T-helper 2 cell (primary cell): Measurements from ENCODE around the gene GRID2.

Source experiments
- DNase-seq, 5 experiments: peaks; one replicate each; pipeline versions ENCODE4 v3.0.0 to v3.0.0-alpha.2; 2012 to 2022

Gene GRID2

GRCh38 chr4:92988301-92988700, 684.5 kb downstream of the GRID2 start:
- no peak for DNase-seq

DNA sequence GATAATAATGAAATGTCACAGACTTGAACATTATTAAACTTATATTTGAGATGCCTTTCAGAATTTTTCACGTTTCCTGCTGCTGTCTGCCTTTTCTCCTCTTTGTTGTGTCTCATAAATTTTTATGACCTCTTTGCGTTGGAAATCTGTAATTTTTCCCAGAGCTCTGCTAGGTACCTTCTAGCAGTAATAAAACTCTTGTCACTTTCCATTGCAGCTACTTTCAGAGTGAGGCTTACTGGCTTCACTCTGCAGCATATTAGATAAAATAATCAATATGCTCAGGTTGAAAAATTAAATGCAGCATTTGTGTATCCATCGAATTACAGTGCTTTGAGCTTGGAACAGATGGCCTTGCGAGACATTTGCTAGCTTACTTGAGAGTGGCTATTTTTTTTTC, 689.0 kb downstream of the GRID2 start:
- DNase-seq = no peak

- DNase-seq = no peak
These were observed 691.0 kb downstream of the GRID2 start for GRCh38 chr4:92994727-92995126.

GRCh38 chr4:92996533-92996932, 692.8 kb downstream of the GRID2 start:
- DNase-seq = no peak

- DNase-seq = no peak
These were observed 697.1 kb downstream of the GRID2 start for GRCh38 chr4:93000910-93001309.

- DNase-seq = no peak
These were observed 698.5 kb downstream of the GRID2 start for GRCh38 chr4:93002240-93002639.

DNA sequence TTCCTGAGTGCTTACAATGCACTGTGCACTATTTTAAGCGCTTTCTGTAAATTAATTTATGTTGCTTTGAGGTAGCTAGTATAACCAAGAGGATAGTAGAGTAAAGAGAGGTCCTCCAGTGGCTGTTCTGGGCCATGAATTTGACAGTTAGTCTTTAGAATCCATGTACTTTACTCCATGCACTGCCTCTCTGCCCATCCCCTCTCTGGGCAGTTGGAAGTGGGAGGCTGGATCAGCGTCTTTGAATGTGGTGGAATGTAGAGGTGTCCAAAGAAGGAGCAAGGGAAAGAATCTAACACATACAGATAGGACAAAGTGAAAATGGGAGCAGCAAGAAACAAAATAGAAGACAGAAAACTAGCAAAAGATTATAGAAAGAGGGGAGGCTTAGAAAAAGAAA, 712.6 kb downstream of the GRID2 start:
- no peak for DNase-seq

- DNase-seq = no peak
These were observed 714.5 kb downstream of the GRID2 start for GRCh38 chr4:93018243-93018642.

DNA sequence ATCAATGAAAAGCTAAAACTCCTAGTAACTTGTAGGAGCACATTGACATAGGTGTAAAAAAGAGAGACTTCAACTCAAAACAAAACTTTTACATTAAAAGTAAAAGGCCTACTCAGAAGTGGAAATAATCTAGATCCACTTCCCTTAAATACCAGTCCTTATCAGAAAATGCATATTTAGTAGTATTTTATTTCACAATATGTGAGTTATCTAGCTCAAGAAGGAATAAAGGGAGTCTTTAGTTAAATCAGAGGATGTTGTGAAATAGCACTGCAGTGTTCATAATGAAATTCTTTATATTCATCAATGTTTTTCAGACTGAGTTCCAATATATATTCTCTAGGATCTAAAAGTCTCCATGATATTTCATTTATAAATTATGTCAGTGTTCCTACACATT, 715.0 kb downstream of the GRID2 start:
- no peak for DNase-seq

GRCh38 chr4:93029769-93030168, 726.0 kb downstream of the GRID2 start:
- DNase-seq = no peak

DNA sequence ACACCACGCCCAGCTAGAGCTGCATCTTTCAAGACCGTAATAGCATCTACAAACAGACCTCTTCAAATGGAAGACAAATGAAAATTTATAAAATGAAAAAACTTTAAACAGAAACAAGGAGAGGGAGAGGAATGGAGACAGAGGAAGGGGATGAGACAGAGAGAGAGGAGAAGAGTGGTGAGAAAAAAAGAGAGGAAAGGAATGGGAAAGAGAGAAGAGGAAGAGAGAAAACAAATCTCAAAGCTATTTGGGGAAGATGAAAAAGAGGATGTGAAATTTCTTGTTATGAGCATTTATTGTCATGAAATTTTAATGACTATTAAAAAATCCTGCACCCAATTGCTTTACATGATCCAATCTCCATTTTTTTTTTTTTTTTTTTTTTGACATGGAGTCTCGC, 726.9 kb downstream of the GRID2 start:
- DNase-seq = no peak

GRCh38 chr4:93031431-93032098, 727.8 kb downstream of the GRID2 start:
- no peak for DNase-seq

- no peak for DNase-seq
These were observed 739.0 kb downstream of the GRID2 start for GRCh38 chr4:93042746-93043145.

DNA sequence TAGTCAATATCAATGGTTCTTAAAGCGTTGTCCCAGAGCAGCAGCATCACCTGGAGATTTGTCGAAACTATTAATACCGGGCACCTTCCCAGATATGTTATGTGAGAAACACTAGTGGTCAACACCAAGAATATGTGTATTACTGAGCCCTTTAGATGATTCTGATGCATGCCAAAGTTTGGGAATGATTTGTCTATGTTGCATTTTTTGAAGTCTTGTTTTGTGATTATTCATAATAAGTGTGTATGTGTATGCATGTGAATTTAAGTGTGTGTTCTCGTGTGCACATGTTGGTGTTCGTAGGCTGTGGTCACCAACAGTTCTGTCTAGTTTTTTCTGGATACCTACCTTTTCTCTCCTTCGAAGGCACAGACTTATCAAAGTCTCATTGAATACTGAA, 749.4 kb downstream of the GRID2 start:
- DNase-seq = no peak

DNA sequence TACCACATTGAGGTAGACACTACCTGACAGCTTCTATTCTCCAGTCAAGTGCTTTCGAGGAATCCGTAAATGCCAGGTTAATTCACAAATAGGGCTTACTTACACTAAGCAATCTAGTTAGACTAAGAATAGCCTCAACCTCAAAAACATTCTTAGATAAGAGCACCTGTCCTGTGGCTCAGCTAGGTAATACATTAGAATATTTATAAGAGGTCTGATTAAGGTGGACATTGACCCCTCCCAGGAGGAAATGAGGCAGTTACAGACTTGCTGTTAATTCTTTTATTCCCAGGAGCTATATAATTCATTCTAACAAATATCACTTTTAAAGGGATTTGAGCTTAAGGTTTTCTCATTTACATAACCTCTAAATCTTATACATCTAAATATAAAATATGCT, 758.1 kb downstream of the GRID2 start:
- DNase-seq = no peak

DNA sequence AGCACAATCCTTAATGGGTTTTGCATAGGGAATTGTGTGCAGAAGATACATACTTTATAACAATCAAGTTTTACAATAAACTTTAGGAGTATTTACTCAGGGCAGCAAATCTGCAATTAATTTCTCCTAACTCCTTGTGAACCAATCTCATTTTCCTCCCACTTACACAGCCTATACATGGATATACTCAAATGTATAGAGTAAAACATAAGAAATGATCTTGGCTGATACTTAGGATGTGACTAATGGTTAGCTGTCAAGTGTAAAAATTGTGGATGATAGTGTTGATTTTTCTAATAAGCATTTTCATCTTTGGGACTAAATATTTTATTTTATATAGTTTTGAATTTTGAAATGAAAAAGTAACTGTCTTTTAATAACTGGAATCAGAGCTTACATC, 759.6 kb downstream of the GRID2 start:
- no peak for DNase-seq

GRCh38 chr4:93065790-93066189, 762.0 kb downstream of the GRID2 start:
- DNase-seq = no peak

DNA sequence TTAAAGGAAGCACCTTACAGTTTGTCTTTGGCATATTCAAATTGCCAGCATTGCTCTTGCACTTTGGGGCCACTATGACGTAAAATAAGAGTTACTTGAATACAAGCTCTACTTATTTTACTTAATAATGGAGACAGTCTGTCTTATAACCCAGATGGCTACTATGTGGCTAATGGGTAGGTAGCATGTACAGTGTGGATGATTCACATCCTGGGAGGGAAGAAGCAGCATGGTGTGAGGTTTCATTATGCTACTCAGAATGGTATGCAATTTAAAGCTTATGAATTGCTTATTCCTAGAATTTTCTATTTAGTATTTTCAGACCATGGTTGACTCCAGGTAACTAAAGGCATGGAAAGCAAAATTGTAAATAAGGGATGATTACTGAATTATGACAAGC, 763.0 kb downstream of the GRID2 start:
- DNase-seq = no peak

- DNase-seq = no peak
These were observed 768.5 kb downstream of the GRID2 start for GRCh38 chr4:93072292-93072691.

GRCh38 chr4:93080316-93080715, 776.5 kb downstream of the GRID2 start:
- DNase-seq = no peak

- DNase-seq = no peak
These were observed 781.0 kb downstream of the GRID2 start for GRCh38 chr4:93084599-93085305.

DNA sequence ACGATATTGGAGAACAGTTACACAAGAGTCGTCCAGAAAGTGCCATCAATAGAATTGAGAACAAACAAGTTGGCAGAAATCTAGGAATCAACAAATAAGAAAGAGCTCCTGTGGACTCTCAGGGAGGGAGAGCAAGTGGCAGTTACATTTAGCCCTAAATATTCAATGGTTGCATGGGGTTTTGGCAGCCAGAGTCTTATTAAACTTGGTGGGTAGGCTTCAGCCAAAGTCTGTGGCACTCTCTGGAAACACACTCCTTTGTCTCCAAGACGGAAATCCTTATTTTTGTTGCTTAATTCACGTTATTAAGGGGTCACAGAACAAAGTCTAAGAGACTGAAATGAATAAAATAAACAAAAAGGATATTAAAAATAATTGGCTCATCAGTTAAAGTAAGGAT, 782.6 kb downstream of the GRID2 start:
- no peak for DNase-seq

GRCh38 chr4:93092765-93093164, 789.0 kb downstream of the GRID2 start:
- DNase-seq = no peak

GRCh38 chr4:93103042-93103441, 799.3 kb downstream of the GRID2 start:
- no peak for DNase-seq

- DNase-seq = no peak
These were observed 812.9 kb downstream of the GRID2 start for GRCh38 chr4:93116624-93117023.
